GM21786 (cell line): ENCODE measurements around the gene MEIOB.

Experiments
- ATAC-seq: cut with Tn5 transposase; IDR thresholded peaks from one replicate; pipeline ENCODE4 v1.9.1; 2021; ENCODE audit not compliant: unreplicated experiment

MEIOB gene

GRCh38 chr16:1789643-1790045, 82.3 kb downstream of the MEIOB start:
- ATAC-seq = no peak

DNA sequence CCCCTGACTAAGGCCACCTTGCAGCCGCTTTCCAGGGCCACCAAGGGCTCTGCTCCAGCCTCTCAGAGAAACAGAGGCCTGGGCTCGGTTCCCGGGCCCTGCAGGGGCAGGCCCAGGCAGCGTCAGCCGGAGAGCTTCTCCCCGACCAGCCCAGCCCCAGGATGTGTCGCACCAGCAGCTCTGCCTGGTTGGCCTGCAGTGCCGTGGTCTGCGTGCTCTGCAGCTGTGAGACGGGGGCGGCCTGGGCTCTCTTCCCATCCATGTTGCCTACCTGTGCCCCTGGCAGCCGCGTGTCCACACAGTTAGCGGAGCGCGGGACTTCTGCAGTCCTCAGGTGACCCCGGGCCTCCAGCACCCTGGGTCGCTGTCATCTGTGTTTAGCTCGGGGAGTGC, 83.3 kb downstream of the MEIOB start:
- ATAC-seq = no peak

GRCh38 chr16:1788095-1788707, 83.8 kb downstream of the MEIOB start:
- no peak for ATAC-seq

GRCh38 chr16:1787322-1788094, 84.5 kb downstream of the MEIOB start:
- no peak for ATAC-seq

GRCh38 chr16:1787056-1787321, 85.0 kb downstream of the MEIOB start:
- no peak for ATAC-seq

GRCh38 chr16:1786242-1787055, 85.5 kb downstream of the MEIOB start:
- ATAC-seq = no peak

DNA sequence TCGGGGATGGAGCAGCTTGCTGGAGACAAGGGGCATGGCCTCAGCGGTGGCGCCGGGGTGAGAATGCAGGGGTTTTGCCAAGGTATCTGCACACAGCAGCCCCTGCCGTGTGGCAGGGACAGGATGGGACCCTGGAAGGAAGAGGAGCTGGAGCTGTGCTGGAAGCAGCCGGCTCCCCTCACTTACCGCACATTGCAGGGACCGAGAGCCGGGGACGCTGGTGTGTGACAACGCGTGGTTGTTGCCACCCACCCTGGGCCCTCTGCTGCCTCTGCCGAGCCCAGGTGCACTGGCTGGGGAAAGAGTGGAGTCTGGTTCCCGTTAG, 86.2 kb downstream of the MEIOB start:
- no peak for ATAC-seq

- no peak for ATAC-seq
These were observed 86.8 kb downstream of the MEIOB start for GRCh38 chr16:1784977-1785845.
